WTC11 (cell line): ENCODE measurements around the gene ZNF99.

Source experiments
- CREB1 ChIP-seq: sonication (generic); formaldehyde crosslinking; IDR thresholded peaks from 2 replicates; pipeline ENCODE4 v1.8.0; 2023; ENCODE audit warnings: mild to moderate bottlenecking, missing genetic modification reagents
- ELF4 ChIP-seq: sonication (generic); formaldehyde crosslinking; IDR thresholded peaks from 2 replicates; pipeline ENCODE4 v1.8.1; 2022; ENCODE audit warnings: low read depth, mild to moderate bottlenecking, moderate library complexity, missing genetic modification reagents
- FOXK1 ChIP-seq: sonication (generic); formaldehyde crosslinking; IDR thresholded peaks from 2 replicates; pipeline ENCODE4 v1.8.0; 2022; ENCODE audit warnings: mild to moderate bottlenecking, moderate library complexity, missing genetic modification reagents
- NR1H2 ChIP-seq: sonication (generic); formaldehyde crosslinking; IDR thresholded peaks from 2 replicates; pipeline ENCODE4 v1.9.0; 2021; ENCODE audit warnings: mild to moderate bottlenecking, moderate library complexity, missing genetic modification reagents
- ZBTB21 ChIP-seq: sonication (generic); formaldehyde crosslinking; IDR thresholded peaks from 2 replicates; pipeline ENCODE4 v1.8.1; 2023; ENCODE audit warnings: mild to moderate bottlenecking, missing genetic modification reagents, borderline replicate concordance
- TF ChIP-seq, protein P1 (sequence below): sonication (generic); formaldehyde crosslinking; IDR thresholded peaks from 2 replicates; pipeline ENCODE4 v1.8.0; 2023; ENCODE audit warnings: missing genetic modification reagents
- TF ChIP-seq, protein P2 (sequence below): fragments of 200-600 bp; IDR thresholded peaks from 2 replicates; pipeline ENCODE4 v1.8.0; 2022; ENCODE audit warnings: antibody characterized with exemption
- TF ChIP-seq, protein P3 (sequence below): sonication (generic); formaldehyde crosslinking; IDR thresholded peaks from 2 replicates; pipeline ENCODE4 v1.8.1; 2022; ENCODE audit warnings: mild to moderate bottlenecking, missing genetic modification reagents, moderate library complexity, borderline replicate concordance
- TF ChIP-seq, protein P4 (sequence below): fragments of 250-450 bp; sonication (Bioruptor Pico); IDR thresholded peaks from 2 replicates; pipeline ENCODE4 v1.9.0; 2021; ENCODE audit warnings: moderate library complexity, mild to moderate bottlenecking, inconsistent platforms, borderline replicate concordance

DNA sequence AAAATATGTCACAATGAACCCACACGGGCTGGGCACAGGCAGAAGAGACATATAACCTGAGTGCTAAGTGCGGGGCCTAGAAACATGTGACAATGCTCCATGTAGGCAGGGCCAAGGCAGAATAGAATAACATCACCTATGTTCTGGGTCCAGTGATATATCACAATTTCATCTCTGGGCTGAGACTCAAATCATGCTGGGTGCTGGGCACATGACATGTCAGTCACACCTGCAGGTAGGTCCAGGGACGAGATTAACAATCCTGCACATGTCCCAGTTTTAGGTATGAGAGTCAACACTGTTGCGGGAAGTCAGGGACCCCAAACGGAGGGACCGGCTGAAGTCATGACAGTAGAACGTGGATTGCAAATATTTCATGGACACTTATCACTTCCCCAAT, 50.3 kb downstream of the ZNF99 start:
- TF ChIP-seq, protein P1, sequence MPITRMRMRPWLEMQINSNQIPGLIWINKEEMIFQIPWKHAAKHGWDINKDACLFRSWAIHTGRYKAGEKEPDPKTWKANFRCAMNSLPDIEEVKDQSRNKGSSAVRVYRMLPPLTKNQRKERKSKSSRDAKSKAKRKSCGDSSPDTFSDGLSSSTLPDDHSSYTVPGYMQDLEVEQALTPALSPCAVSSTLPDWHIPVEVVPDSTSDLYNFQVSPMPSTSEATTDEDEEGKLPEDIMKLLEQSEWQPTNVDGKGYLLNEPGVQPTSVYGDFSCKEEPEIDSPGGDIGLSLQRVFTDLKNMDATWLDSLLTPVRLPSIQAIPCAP: no peak
- TF ChIP-seq, protein P2, sequence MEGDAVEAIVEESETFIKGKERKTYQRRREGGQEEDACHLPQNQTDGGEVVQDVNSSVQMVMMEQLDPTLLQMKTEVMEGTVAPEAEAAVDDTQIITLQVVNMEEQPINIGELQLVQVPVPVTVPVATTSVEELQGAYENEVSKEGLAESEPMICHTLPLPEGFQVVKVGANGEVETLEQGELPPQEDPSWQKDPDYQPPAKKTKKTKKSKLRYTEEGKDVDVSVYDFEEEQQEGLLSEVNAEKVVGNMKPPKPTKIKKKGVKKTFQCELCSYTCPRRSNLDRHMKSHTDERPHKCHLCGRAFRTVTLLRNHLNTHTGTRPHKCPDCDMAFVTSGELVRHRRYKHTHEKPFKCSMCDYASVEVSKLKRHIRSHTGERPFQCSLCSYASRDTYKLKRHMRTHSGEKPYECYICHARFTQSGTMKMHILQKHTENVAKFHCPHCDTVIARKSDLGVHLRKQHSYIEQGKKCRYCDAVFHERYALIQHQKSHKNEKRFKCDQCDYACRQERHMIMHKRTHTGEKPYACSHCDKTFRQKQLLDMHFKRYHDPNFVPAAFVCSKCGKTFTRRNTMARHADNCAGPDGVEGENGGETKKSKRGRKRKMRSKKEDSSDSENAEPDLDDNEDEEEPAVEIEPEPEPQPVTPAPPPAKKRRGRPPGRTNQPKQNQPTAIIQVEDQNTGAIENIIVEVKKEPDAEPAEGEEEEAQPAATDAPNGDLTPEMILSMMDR: no peak
- TF ChIP-seq, protein P3, sequence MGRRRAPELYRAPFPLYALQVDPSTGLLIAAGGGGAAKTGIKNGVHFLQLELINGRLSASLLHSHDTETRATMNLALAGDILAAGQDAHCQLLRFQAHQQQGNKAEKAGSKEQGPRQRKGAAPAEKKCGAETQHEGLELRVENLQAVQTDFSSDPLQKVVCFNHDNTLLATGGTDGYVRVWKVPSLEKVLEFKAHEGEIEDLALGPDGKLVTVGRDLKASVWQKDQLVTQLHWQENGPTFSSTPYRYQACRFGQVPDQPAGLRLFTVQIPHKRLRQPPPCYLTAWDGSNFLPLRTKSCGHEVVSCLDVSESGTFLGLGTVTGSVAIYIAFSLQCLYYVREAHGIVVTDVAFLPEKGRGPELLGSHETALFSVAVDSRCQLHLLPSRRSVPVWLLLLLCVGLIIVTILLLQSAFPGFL (CRISPR knock-in tag): no peak
- no peak for TF ChIP-seq CREB1
- TF ChIP-seq FOXK1: no peak
- no peak for TF ChIP-seq NR1H2
- no peak for TF ChIP-seq ZBTB21 (CRISPR knock-in tag)
- TF ChIP-seq, protein P4, sequence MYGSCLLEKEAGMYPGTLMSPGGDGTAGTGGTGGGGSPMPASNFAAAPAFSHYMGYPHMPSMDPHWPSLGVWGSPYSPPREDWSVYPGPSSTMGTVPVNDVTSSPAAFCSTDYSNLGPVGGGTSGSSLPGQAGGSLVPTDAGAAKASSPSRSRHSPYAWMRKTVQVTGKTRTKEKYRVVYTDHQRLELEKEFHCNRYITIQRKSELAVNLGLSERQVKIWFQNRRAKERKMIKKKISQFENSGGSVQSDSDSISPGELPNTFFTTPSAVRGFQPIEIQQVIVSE (CRISPR knock-in tag): no peak
- TF ChIP-seq ELF4 (CRISPR knock-in tag): no peak
